ENCODE measurements around the gene SYT7.

- TF ChIP-seq CTCF (IDR thresholded peaks at IDR 0.05): no peak
- TF ChIP-seq POLR2A (IDR thresholded peaks at IDR 0.05): no peak
These were observed 112.9 kb downstream of the SYT7 start for GRCh38 chr11:61468002-61468401.

All from heart left ventricle (tissue), 13 donors.